HG02763 (cell line): Measurements from ENCODE around the gene GAS2.
A peak's percentile ranks its signal among the peaks of the same experiment; 100 is the strongest.

ENCODE experiments used
- ATAC-seq: cut with Tn5 transposase; IDR thresholded peaks from one replicate; pipeline ENCODE4 v1.9.1; 2021; ENCODE audit warnings: mild to moderate bottlenecking, moderate library complexity; ENCODE audit not compliant: unreplicated experiment

GAS2 gene

DNA sequence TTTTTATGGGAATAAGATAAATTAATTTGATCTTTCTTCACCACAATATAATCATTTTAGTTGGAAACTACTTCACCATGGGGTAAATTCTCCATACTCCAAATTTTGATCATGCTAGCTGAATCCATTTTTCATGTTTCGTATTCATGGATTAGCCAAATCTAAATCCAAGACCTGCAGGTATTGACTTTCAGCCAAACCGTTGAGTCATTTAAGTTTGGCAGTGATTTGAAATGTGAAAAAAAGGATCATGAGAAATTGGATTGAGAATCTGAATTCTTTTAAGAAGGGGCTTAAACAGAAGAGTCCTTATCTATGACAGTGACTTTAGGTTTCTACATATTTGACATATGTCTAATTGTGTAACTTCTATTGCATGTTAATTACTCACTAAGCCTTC lies 5.3 kb downstream of the GAS2 start:
- ATAC-seq = no peak

DNA sequence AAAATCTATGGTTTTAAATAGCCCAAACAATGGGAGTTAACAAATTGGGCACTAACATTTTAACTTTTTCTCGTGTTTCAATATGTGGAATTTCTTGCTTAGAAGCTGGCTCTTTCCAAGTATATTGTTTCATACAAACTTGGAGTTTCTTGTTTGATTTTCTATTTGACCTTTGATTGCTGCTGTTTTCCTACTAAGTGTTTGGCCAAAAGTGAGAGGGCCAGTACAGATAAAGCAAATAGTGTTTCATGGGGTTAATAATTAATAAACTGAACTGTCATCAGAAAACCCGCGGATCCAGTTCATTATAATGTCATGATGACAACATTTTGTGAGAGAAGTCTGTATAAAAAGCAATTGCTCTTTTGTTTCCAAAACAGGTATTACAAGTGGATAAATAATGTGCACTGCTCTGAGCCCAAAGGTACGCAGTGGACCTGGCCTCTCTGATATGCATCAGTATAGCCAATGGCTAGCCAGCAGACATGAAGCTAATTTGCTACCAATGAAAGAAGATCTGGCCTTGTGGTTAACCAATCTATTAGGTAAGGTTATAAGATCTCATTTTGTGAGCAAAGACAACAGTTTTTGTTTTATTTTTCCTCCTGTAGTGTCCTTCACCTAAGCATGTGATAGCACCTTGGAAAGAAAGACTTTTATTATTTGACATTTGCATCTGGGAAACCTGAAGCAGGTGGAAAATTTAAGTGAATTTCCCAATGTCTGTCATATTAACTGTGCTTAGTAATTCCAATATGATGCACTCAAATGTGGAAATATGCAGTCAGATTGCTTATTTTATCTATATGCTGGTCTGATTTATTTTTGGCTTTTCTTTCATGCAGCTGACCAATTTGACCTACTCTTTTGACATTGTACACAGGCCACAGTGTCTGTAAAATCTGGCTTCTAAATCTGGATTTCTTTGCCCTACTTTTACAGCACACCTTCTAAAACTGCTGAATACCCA lies 8.3 kb downstream of the GAS2 start:
- ATAC-seq = no peak

DNA sequence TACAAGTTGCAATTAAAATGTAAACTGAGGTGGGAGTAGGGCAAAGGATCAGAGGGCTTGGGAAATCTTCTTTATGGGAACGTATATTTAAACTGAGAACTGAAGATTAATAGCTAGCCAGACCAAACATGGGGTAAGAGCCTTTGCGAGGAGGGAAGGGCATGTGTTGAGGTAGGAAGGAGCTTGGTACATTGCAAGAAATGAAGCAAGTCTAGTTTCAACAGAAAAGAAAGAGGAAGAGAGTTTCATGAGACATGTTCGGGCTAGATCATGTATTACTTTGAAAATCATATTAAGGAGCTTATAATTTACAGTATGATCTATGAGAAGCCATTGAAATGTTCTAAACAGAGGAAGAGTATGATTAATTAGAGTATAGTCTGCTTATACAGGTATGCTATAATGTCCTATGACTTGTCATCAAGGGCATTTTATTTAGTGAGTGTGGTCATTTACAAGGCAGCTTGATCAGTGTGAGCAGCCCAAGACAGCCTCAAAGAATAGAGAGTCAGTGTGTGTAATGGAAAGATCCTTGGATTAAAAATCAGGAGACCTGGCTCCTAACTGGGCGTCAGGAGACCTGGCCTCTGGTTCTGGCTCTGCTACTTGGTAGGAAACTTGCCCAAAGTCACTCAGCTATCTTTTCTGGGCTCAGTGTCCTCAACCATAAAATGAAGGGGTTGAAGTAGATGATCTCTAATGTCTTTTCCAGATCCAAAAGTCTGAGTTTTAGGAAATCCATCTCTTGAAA lies 10.9 kb downstream of the GAS2 start:
- ATAC-seq = no peak

DNA sequence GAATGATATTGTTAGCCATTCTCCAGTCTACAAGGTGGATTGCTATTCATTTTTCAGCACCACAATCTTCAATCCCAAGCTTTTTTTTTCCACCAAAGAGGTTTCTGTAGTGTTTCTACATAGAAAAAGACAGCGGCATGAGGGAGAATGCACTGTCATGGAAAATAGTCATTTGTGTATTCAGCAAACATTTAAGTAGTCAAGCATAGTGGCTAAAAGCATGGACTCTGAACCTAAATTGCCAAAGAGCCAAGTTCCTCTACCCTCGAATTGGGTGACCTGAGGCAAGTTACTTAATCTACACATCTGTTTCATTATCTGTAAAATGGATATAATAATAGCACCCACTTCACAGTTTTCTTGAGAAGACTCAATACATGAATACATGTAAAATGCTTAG lies 14.2 kb downstream of the GAS2 start:
- ATAC-seq = no peak

DNA sequence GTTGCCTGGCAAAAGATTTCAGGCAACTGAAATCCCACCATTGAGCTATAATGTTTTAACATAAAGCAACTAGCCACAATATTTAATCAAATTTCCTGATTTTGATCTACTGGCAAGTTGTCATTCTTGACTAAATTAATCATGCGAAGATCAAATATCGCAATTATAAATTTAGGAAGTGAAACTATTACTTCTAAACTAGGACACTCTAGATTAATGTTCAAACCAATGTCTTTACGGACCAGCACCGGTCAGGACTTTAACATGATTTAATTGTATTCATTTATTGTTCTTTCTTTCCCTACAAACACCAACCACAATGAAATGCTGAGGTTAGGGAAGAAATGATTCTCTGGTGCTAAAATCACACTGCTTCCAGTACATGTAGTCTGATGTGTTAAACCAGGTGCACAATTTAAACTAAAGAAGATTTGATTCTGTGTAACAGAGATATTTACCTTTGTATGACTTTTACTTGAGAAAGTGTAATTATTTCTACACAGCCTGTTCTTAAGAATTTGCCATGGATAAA lies 14.9 kb downstream of the GAS2 start:
- peak; percentile 47 for ATAC-seq

DNA sequence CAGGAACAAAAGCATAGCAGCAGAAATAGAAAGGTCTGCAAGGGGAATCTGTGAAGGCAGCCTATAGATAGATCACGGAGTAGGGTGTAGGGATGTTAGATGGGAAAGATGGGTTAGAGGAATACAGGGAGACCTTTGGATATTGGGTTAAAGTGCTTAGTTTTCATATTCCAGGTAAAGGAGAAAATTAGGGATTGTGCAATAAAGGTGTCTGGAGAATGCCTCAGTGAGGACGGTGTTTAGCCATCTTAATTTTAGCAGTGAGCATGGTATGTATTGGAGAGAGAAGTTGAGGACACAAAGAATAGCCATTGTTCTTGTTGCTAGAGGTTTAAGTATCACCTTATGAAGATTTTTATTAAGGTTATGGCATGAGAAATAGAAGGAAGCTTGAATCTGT lies 17.7 kb downstream of the GAS2 start:
- ATAC-seq = no peak

DNA sequence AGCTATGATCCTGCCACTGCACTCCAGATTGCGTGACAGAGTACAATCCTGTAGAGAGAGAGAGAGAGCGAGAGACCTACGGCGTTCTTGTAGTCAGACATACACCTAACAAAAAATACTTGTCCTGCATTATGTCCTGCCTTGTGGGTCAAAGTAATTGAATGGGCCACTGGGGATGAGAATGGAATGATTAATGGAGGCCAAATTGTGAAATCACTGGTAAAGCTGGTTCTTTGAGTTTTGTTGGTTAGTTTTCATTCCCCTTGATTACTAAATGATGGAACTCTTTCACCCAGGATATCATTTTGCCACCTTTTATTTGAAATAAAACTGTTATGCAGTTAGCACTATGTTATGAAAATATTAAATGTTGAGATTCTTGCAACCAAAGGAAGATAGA lies 18.7 kb downstream of the GAS2 start:
- no peak for ATAC-seq

DNA sequence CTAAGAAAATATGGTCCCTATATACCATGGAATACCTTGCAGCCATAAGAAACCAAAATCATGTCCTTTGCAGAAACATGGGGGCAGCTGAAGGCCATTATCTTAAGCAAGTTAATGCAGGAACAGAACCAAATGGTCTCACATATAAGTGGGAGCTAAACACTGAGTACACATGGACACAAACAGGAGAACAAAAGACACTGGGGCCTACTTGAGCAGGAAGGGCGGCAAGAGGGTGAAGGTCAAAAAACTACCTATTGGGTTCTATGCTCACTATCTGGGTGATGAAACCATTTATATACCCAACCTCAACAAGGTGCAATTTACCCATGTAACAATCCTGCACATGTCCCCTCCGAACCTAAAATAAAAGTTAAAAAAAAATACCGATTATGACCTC lies 22.5 kb downstream of the GAS2 start:
- ATAC-seq = no peak

DNA sequence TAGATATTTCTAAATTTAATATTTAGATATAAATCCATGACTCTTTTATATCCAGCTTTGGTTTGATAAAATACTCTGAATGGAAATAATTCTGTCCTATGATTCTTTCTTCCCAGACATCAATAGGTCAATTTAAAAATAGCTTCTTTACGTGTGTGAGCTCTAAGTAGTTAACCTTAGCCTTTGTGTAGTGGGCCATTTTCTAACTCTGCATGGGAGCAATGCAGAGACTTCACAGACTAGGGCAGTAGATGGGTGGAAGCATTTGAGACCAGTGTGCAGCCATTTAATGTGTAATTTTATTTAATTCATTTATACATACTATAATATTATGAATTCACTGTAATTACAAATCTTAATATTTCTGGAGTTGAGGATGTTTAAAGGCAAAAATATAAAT lies 23.8 kb downstream of the GAS2 start:
- ATAC-seq = no peak

DNA sequence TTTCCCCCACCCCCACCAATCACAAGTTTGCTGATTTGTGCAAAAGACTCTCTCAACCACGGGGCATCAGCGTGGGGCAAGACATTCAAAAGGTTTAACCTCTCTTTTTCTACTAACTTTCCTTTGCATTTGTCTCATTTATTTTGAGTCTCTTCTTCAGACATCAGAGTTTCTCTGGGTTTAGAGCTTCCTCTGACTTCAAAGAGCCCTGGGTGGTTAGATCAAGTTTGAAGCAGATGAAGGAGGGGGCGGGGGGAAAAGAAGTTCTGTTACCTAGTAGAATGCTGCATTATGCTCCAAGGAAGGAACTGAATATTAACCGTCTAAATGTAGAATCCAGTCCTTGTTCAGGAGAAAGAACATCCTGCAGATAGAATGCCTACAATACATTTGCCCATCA lies 24.5 kb downstream of the GAS2 start:
- no peak for ATAC-seq

DNA sequence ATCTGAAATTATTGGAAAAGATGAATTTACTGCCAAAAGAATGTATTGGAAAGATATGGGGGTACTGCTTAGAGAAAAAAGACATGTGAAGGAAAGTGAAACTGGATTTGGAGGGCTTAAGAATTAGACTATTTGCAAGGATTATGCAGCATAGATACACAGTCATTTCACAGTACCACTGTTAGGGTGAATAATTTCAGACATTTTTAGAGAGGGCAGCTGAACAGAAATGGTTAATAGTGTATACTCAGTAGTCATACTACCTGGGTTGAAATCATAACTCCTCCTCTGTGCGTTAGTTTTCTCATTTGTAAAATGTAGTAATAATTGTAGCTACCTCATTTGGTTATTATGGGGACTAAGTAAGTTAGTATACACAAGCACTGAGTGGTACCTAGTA lies 33.0 kb downstream of the GAS2 start:
- ATAC-seq = no peak

DNA sequence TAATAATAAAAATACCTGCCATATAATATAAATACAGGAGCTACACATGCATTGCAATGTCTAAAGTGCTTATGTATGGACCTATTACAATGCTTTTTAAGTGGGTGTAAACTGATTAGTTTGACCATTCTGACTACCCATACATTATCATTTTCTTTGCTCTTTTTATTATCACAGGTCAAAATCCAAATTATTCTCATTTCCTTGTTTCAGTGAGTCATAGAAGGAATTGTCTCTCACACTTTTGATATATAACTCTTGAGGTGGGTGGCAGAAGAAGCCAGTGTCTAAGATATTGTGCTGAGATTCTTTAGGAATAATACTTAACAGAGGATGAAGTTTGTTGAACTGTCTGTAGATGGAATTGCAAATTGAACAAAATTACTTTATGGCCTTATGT lies 35.6 kb downstream of the GAS2 start:
- no peak for ATAC-seq

DNA sequence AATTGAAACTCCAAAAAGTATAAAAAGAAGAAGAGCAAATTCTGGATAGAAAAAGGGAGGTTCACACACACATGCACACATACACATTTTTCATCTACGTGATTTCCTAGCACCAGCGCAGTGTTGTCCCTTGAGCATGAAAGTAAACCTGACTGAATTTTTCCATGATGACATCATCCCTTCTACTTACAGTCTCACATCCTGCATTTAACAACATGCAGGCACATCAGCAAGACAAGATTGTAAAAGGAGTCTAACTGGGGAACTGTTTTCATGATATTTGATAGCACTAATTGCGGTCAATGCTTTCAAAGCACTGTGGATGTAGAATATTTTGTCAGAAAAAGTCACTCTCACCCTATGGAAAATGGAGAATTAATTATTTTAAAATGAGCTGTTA lies 36.6 kb downstream of the GAS2 start:
- no peak for ATAC-seq

DNA sequence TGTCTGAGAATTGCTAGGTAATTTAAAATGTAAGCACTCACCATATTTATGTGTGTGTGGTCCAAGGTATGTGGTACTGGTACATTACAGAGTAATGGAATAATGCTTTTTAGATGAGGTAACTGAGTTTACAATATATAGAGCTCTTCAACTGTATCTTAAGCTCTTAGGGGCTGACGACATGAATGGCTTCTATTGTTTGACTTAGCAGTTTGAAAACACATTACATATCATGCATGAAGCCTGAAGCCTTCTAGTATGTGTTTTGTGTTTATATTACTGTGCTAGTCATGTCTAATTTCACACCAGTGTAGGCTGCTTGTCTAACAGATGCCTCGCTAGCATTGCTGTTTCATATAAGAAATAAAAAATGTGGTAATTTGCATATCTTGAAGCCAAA lies 37.2 kb downstream of the GAS2 start:
- ATAC-seq = no peak

DNA sequence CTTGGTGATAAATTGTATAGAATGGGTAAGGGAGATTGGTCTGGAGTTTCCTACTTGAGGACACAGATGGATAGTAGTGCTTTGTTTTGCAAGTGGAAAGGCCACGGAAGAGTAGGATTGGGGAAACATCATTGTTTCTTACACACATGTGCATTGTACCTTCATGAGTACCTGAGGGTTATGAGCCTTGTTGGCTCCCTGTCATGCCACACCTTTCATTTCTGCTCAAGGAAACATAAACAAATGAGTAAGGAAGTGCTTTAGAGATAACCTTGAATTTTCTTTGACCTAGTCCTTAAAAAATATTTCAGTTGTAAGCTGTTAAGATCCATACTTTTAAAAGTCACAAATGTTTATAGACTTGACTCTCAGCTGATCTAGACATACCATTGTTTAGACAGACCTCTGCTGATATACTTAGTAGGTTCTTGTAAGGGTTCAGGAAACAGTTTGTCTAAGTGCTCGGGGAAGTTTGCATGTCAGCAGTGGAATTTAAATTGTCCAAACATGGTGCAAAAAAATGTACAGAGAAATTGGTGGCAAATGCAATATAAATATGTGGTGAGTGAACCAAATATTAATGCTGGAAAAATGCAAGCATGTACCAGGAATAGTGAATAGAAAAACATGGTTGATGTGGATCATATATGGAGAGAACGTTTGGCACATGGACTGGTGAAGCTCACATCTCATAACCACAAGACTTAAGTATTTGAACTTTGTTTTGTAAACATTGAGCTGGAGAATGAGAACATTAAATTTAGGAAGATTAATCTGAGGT lies 40.9 kb downstream of the GAS2 start:
- ATAC-seq = no peak

DNA sequence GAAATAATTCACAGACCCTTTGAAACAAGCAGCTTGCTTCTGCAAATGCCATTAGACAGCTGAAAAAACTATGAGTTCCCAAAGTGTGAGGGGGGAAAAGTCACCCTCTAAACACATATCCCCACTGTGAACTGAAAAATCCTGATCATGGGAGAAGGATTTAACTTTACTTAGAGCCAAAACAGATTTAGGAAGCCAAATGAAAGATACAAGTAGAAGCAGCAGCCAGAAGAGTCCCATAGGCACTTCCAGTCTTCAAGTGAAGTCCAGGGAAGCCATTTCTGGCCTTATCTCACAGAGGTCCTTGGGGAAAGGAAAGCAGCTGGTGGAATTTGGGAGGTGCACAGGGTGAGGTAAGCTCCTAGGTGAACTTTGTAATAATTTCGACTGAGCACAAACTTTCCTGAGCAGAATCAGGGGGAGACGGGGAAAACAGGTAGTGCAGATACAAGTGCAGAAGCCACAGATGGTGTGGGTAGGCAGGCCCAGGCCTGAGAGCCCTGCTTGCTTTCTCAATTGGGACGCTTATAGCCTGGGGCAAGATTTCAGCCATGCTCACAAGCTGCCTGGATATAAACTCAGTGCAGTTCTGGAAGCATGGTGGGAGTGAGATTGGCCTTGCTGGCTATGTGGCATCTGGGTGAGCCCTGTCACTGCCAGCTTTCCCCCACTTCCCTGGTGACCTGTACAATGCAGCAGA lies 44.8 kb downstream of the GAS2 start:
- ATAC-seq = no peak

DNA sequence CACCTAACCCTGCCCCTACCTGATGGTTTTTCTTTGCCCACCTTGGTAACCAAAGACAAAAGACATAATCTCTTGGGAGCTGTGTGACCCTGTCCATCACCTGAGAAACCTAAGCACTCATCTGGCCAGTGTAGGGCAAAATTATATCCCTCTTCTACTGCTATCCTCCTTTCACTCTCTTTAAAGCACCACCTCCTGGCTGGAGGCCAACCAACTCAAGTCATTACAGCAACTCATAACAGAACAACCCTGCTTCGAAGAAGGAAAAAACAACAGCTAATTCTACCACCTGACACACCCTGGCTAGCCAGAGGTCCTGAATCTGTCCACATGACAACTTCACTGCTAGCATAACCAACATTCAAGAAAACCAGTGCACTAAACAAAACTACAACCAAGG lies 45.5 kb downstream of the GAS2 start:
- ATAC-seq = no peak

DNA sequence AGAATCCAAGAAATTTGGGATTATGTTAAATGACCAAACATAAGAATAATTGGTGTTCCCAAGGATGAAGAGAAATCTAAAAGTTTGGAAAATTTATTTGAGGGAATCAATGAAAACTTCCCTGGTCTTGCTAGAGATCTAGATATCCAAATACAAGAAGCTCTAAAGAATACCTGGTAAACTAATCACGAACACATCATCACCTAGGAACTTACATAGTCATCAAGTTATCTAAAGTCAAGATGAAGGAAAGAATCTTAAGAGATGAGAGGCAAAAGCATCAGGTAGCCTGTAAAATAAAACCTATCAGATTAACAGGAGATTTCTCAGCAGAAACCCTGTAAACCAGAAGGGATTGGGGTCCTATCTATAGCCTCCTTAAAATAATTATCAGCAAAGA lies 46.9 kb downstream of the GAS2 start:
- ATAC-seq = no peak

DNA sequence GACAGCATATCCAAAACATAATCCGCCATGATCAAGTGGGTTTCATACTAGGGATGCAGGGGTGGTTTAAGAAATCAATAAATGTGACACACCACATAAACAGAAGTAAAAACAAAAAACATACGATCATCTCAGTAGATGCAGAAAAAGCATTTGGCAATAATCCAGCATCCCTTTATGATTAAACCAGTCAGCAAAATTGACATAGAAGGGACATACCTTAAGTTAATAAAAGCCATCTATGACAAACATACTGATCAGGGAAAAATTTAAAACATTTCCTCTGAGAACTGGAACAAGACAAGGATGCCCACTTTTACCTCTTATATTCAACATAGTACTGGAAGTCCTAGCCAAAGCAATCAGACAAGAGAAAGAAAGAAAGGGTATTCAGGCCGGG lies 49.6 kb downstream of the GAS2 start:
- ATAC-seq = no peak

DNA sequence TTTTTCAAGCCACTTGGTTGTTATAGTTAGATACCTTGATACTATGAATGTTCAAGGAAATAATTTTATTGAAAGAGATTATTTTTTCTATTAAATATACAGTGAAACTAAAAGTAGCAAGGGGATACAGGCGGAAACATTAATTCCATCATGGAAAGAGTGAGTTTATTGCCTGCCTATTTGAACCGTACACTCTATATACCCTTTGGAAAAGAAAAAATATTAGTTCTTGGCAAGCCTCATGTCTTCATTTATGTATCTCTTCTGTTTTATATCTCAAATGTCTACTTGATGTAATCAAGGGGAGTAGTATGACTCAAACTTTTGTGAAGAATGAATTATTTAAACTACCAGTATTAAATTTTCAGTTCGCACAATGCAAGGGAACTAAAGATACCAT lies 54.0 kb downstream of the GAS2 start:
- no peak for ATAC-seq

DNA sequence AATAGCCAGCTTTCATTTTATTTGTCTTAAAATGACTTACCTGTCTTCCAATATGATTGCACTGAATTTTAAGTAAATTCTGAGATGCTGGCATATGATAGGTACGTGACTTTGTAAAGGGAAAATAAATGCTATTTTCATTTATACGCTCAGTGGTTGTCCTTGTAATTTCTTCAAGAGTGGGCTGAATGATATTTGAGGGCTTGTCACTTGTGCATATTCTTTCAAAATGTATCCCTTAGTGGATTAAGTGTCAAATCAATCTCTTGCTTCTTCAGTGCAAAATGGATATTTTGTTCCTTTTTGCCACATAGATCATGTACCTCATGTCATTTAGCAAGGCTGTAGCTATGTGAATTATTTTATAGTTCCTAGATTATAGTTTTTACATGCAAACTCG lies 56.9 kb downstream of the GAS2 start:
- no peak for ATAC-seq
